ENCODE data around the gene PIGU.

Gene PIGU

DNA sequence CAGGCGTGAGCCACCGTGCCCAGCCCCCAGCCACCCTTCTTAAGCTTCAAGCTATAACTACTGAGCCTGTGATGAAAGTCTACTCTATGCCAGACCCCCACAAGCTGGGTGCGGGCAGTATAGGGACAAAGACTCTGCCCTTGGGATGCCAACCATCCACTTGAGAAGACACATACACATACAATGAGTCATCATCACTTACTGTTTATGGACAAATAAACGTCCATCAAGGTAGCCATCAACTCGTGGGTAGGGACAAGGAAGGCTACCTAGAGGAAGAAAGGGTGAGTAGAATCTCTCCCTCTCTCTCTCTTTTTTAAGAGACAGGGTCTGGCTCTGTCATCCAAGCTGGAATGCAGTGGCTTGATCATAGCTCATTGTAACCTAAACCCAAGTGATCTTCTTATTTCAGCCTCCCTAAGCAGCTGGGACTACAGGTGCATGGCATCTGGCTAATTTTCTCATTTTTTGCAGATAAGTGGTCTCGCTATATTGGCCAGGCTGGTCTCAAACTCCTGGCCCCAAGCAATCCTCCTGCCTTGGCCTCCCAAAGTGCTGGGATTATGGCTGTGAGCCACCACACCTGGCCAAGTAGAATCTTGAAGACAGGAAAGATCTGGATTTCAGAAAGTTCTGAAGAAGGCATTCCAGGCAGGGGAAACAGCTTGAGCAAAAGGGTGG, 24.7 kb upstream of the PIGU start:
- no peak for DNase-seq (ENCODE audit: low read depth)
- TF ChIP-seq, protein P1, sequence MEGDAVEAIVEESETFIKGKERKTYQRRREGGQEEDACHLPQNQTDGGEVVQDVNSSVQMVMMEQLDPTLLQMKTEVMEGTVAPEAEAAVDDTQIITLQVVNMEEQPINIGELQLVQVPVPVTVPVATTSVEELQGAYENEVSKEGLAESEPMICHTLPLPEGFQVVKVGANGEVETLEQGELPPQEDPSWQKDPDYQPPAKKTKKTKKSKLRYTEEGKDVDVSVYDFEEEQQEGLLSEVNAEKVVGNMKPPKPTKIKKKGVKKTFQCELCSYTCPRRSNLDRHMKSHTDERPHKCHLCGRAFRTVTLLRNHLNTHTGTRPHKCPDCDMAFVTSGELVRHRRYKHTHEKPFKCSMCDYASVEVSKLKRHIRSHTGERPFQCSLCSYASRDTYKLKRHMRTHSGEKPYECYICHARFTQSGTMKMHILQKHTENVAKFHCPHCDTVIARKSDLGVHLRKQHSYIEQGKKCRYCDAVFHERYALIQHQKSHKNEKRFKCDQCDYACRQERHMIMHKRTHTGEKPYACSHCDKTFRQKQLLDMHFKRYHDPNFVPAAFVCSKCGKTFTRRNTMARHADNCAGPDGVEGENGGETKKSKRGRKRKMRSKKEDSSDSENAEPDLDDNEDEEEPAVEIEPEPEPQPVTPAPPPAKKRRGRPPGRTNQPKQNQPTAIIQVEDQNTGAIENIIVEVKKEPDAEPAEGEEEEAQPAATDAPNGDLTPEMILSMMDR (conservative IDR thresholded peaks at IDR 0.05; ENCODE audit: control insufficient read depth, insufficient read depth, low read depth, low read length), result no peak

DNA sequence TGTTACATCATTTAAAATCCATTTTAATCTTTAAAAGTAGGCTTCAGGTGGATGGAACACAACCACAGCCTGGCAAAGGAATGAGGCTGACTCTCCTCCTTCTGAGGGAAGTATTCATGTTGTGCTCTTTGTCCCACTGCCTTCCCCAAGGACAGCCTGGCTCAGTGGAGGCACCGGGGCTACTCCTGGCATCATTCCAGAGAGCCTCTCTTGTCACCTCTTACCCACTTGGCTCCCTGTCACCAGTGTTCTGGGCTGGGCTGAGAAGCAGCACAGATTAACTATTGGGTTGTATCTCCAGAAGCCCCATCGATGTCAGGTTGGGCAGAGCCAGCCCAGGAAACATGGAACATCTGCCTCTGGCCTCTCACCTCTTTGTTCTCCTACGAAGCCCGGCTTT, 16.5 kb upstream of the PIGU start:
- no peak for DNase-seq (ENCODE audit: low read depth)
- H3K4me3 ChIP-seq (ENCODE audit: control insufficient read depth, low read depth, low read length), result no peak overlapping the region
- TF ChIP-seq, protein P1 (conservative IDR thresholded peaks at IDR 0.05; ENCODE audit: control insufficient read depth, insufficient read depth, low read depth, low read length), result no peak

More for the DNA sequence above, 24.7 kb upstream of the PIGU start:
- no peak overlapping the region for H3K4me3 ChIP-seq (ENCODE audit: control insufficient read depth, low read depth, low read length)

DNA sequence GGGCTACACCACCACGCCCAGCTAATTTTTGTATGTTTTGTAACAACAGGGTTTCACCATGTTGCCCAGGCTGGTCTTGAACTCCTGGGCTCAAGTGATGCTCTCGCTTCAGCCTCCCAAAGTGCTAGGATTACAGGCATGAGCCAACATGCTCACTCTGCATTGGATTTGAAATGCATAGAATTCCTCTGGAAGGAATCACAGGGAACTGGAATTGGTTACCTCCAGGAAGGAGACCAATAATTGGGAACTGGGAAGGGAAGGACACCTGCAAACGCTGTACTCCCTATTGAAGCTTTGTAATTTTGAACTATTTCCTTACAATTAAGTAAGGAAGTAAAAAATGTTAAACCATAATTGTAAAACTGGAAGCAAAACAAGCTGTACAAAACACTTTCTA, 14.9 kb upstream of the PIGU start:
- no peak for DNase-seq (ENCODE audit: low read depth)
- no peak overlapping the region for H3K4me3 ChIP-seq (ENCODE audit: control insufficient read depth, low read depth, low read length)
- TF ChIP-seq, protein P1 (conservative IDR thresholded peaks at IDR 0.05; ENCODE audit: control insufficient read depth, insufficient read depth, low read depth, low read length), result no peak

DNA sequence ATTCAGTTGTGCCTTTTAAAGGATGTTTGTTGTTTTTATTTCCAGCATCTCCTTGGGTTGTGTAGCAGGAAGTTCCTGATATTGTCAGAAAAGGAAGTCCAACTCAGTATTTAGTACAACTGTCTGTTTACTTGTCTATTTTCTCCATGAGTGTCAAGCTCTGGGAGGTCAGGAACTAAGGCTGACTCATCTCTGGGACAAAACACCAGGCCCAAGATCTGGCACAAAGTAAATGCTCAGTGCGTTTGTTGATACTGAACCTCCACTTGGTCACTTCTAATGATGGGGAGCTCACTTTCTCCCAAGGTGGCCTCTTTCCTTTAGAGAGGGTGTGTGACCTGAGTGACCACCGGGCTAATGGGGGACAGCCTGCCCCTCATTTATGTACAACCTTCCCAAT, 12.6 kb upstream of the PIGU start:
- TF ChIP-seq, protein P1 (conservative IDR thresholded peaks at IDR 0.05; ENCODE audit: control insufficient read depth, insufficient read depth, low read depth, low read length), result no peak
- DNase-seq (ENCODE audit: low read depth), result peak; percentile 42
- no peak overlapping the region for H3K4me3 ChIP-seq (ENCODE audit: control insufficient read depth, low read depth, low read length)

DNA sequence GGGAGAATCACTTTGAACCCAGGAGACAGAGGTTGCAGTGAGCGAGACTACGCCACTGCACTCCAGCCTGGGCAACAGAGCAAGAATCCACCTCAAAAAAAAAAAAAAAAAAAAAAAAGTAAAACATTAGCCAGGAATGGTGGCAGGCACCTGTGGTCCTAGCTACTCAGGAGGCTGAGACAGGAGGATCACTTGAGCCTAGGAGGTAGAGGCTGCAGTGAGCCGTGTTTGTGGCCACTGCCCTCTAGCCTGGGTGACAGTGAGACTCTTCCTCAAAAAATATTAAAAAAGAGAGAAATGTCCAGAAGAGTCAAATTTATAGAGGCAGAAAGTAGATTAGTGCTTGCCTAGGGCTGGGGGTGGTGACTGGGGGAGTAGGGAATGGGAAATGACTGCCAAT, 6.8 kb upstream of the PIGU start:
- TF ChIP-seq, protein P1 (conservative IDR thresholded peaks at IDR 0.05; ENCODE audit: control insufficient read depth, insufficient read depth, low read depth, low read length), result no peak
- no peak for DNase-seq (ENCODE audit: low read depth)
- no peak overlapping the region for H3K4me3 ChIP-seq (ENCODE audit: control insufficient read depth, low read depth, low read length)

DNA sequence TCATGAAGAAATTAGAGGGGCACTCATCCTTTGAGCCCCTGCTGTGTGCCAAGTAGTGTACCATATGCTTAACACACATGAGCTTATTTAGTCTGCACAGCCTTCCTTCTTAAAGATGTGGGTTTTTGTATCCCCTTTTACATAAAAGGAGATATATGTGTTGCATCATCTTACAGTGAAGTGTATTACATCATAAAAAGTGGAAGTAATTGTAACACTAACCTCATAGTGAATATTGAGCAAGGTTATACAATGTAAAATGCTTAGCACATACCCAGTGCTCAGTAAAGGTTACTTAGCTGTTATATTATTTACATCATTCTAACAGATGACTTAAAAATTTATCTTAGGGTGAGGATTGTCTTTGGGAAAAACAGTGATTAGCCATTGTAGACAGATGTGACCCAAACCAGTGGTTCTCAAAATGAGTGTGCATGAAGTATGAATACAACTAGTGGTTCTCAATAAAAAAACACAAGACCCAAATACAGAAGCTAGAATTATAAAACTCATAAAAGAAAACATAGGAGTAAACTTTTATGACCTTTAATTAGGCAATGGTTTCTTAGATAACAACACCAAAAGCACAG, 3.8 kb upstream of the PIGU start:
- H3K4me3 ChIP-seq (ENCODE audit: control insufficient read depth, low read depth, low read length), result no peak overlapping the region
- peak; percentile 11 for DNase-seq (ENCODE audit: low read depth)
- TF ChIP-seq, protein P1 (conservative IDR thresholded peaks at IDR 0.05; ENCODE audit: control insufficient read depth, insufficient read depth, low read depth, low read length), result no peak

All from fibroblast of mammary gland (primary cell).